GM10266 (cell line): ENCODE data around the gene SLC10A6.

ENCODE experiments used
- DNase-seq: peaks from one replicate; pipeline ENCODE4 v3.0.0; 2012; ENCODE audit errors: extremely low spot score
- TF ChIP-seq, protein P1 (sequence below): IDR thresholded peaks from 2 replicates; pipeline ENCODE4 v1.5.1; 2012; ENCODE audit warnings: mild to moderate bottlenecking, low read depth; ENCODE audit not compliant: control insufficient read depth, insufficient read depth; ENCODE audit errors: missing control alignments

Gene SLC10A6, protein sequence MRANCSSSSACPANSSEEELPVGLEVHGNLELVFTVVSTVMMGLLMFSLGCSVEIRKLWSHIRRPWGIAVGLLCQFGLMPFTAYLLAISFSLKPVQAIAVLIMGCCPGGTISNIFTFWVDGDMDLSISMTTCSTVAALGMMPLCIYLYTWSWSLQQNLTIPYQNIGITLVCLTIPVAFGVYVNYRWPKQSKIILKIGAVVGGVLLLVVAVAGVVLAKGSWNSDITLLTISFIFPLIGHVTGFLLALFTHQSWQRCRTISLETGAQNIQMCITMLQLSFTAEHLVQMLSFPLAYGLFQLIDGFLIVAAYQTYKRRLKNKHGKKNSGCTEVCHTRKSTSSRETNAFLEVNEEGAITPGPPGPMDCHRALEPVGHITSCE

DNA sequence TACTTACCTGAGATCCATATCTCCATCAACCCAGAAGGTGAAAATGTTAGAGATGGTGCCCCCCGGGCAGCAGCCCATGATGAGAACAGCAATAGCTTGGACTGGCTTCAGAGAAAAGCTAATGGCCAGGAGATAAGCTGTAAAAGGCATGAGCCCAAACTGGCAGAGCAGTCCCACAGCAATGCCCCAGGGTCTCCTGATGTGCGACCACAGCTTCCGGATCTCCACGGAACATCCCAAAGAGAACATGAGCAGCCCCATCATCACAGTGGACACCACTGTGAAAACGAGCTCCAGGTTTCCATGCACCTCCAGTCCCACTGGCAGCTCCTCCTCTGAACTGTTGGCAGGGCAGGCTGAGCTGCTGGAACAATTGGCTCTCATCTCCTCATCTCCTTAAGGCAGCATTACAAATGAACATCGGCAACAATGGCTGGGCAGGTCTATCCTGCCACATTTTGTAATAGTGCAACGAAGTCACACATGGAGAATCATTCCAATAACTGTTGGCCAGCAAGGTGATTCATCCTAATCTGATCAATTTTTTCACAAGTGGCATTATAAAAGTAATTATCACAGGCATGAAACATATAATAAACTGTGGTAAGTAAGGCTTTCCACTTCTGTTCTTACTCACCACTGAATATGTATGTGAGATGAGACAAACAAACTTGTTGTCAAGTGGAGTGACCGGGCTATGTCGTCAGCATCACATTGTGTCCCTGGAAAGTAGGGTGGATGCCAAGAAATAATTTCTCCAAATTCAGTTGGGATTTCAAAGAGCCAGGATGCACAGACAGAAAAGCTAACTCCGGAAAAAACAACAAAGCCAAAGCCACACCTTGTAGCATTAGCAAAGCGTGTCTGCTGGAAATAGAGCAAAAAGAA lies at the start of gene SLC10A6:
Gene SLC10A6 (minus strand): TSS at position 653 of the 888 bp plus-strand sequence. CDS start 269 bp downstream, at position 384.
- DNase-seq, result no peak
- TF ChIP-seq, protein P1, sequence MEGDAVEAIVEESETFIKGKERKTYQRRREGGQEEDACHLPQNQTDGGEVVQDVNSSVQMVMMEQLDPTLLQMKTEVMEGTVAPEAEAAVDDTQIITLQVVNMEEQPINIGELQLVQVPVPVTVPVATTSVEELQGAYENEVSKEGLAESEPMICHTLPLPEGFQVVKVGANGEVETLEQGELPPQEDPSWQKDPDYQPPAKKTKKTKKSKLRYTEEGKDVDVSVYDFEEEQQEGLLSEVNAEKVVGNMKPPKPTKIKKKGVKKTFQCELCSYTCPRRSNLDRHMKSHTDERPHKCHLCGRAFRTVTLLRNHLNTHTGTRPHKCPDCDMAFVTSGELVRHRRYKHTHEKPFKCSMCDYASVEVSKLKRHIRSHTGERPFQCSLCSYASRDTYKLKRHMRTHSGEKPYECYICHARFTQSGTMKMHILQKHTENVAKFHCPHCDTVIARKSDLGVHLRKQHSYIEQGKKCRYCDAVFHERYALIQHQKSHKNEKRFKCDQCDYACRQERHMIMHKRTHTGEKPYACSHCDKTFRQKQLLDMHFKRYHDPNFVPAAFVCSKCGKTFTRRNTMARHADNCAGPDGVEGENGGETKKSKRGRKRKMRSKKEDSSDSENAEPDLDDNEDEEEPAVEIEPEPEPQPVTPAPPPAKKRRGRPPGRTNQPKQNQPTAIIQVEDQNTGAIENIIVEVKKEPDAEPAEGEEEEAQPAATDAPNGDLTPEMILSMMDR, result no peak

GRCh38 chr4:86898562-86898961 lies 49.4 kb upstream of the SLC10A6 start:
- TF ChIP-seq, protein P1, result peak; percentile 39
- DNase-seq, result no peak

GRCh38 chr4:86896596-86896995 lies 47.4 kb upstream of the SLC10A6 start:
- TF ChIP-seq, protein P1, result no peak
- no peak for DNase-seq

- TF ChIP-seq, protein P1, result peak; percentile 73
- DNase-seq, result peak; percentile 74
Measured at GRCh38 chr4:86895692-86896488, 46.7 kb upstream of the SLC10A6 start.

GRCh38 chr4:86894455-86894854 lies 45.3 kb upstream of the SLC10A6 start:
- DNase-seq, result no peak
- TF ChIP-seq, protein P1, result no peak

- DNase-seq, result no peak
Measured at GRCh38 chr4:86893136-86893535, 44.0 kb upstream of the SLC10A6 start.

More at GRCh38 chr4:86893136-86893535, 44.0 kb upstream of the SLC10A6 start:
- TF ChIP-seq, protein P1, result no peak
